Stomach (tissue), 4 donors: ENCODE data around the gene PALS1.

Source experiments
- CTCF ChIP-seq, 7 experiments: fragments of 450-650 bp in 4 of 7; fragments of 200-600 bp in 3 of 7; sonication (generic) in 3 of 7; IDR thresholded peaks; one replicate each; pipeline ENCODE4 v1.5.1; 2016 to 2019; ENCODE audit warnings: antibody characterized with exemption in 7 of 7, control low read depth in 2 of 7, mild to moderate bottlenecking in 1 of 7
- POLR2A ChIP-seq, 4 donors: fragments of 450-650 bp; IDR thresholded peaks; one replicate each; pipeline ENCODE4 v1.6.1; 2016; ENCODE audit warnings: antibody characterized with exemption in 4 of 4, control low read depth in 2 of 4, mild to moderate bottlenecking in 1 of 4, moderate library complexity in 1 of 4
- POLR2AphosphoS5 ChIP-seq, 3 donors: sonication (generic); formaldehyde crosslinking; IDR thresholded peaks; one replicate each; pipeline ENCODE4 v1.6.1; 2016; ENCODE audit warnings: antibody characterized with exemption in 3 of 3

GRCh38 chr14:67221982-67222328 lies 19.3 kb upstream of the PALS1 start:
- TF ChIP-seq POLR2AphosphoS5 (IDR thresholded peaks at IDR 0.05) (no peak), POLR2A (IDR thresholded peaks at IDR 0.05) (no peak), CTCF (IDR thresholded peaks at IDR 0.05) (no peak)
